ENCODE results near the gene DGCR8. TPM values are rescaled to one million over a fixed set of nuclear protein-coding genes. Genes with fewer than 3 reads are reported as not detected.

DGCR8 gene
- total RNA-seq, result 10 to 100 TPM in 1 of 2 donors, 1 to 10 TPM in 1; 8.3 to 12.1 TPM

GRCh38 chr22:20079745-20080444, at the start of gene DGCR8:
Gene DGCR8 (plus strand): TSS chr22:20080241. CDS start chr22:20085964, 5,723 bp downstream.
- no peaks in the 10 kb centered on the region for H3K27me3 ChIP-seq
- peak within 1 kb of the TSS; percentile 87 to 93 for H3K27ac ChIP-seq
- H3K36me3 ChIP-seq, result no peaks in the 10 kb centered on the region
- no peak for TF ChIP-seq CTCF (IDR thresholded peaks at IDR 0.05)
- H3K4me1 ChIP-seq, result peaks cover 0 to 44% of the 10 kb centered on the region in 2 donors
- peak within 1 kb of the TSS; percentile 69 to 87 for H3K4me3 ChIP-seq
- peak; percentile 88 for DNase-seq (ENCODE audit: low spot score)
- H3K9me3 ChIP-seq, result no peaks in the 10 kb centered on the region

GRCh38 chr22:20031732-20032406, 48.2 kb upstream of the DGCR8 start:
- Histone ChIP-seq H3K27ac (peak overlapping the region in 1 of 2 donors; percentile 75), H3K36me3 (peaks cover 4% of the 10 kb centered on the region), H3K4me1 (peaks cover 0 to 53% of the 10 kb centered on the region in 2 donors), H3K4me3 (no peak overlapping the region), H3K9me3 (no peaks in the 10 kb centered on the region), H3K27me3 (no peaks in the 10 kb centered on the region)
- no peak for TF ChIP-seq CTCF (IDR thresholded peaks at IDR 0.05)
- DNase-seq (ENCODE audit: low spot score), result no peak

GRCh38 chr22:20032407-20032991, 47.5 kb upstream of the DGCR8 start:
- TF ChIP-seq CTCF (IDR thresholded peaks at IDR 0.05), result no peak
- H3K4me1 ChIP-seq, result peaks cover 0 to 53% of the 10 kb centered on the region in 2 donors
- H3K9me3 ChIP-seq, result no peaks in the 10 kb centered on the region
- no peak overlapping the region for H3K4me3 ChIP-seq
- peaks cover 10% of the 10 kb centered on the region for H3K36me3 ChIP-seq
- H3K27ac ChIP-seq, result peak overlapping the region; percentile 51 to 75
- H3K27me3 ChIP-seq, result no peaks in the 10 kb centered on the region
- no peak for DNase-seq (ENCODE audit: low spot score)

GRCh38 chr22:20033045-20033706, 46.9 kb upstream of the DGCR8 start:
- H3K4me3 ChIP-seq, result no peak overlapping the region
- no peaks in the 10 kb centered on the region for H3K27me3 ChIP-seq
- peaks cover 0 to 53% of the 10 kb centered on the region in 2 donors for H3K4me1 ChIP-seq
- no peaks in the 10 kb centered on the region for H3K9me3 ChIP-seq
- no peak for DNase-seq (ENCODE audit: low spot score)
- TF ChIP-seq CTCF (IDR thresholded peaks at IDR 0.05), result no peak
- H3K27ac ChIP-seq, result peak overlapping the region; percentile 51 to 75
- H3K36me3 ChIP-seq, result peaks cover 17% of the 10 kb centered on the region

GRCh38 chr22:20034143-20034542, 45.9 kb upstream of the DGCR8 start:
- Histone ChIP-seq H3K4me3 (no peak overlapping the region), H3K9me3 (no peaks in the 10 kb centered on the region), H3K4me1 (peaks cover 0 to 44% of the 10 kb centered on the region in 2 donors), H3K27ac (peak overlapping the region in 1 of 2 donors; percentile 75), H3K36me3 (peaks cover 26% of the 10 kb centered on the region), H3K27me3 (no peaks in the 10 kb centered on the region)
- DNase-seq (ENCODE audit: low spot score), result no peak
- no peak for TF ChIP-seq CTCF (IDR thresholded peaks at IDR 0.05)

Data from right atrium auricular region (tissue), 2 donors.